ENCODE measurements around the gene RC3H1. TPM values are rescaled to one million over a fixed set of nuclear protein-coding genes. Genes with fewer than 3 reads are reported as not detected.

The RC3H1 gene
- total and polyA plus RNA-seq, 3 experiments from 2014 or later = 5.4 to 40.5 (median 39.7) TPM

DNA sequence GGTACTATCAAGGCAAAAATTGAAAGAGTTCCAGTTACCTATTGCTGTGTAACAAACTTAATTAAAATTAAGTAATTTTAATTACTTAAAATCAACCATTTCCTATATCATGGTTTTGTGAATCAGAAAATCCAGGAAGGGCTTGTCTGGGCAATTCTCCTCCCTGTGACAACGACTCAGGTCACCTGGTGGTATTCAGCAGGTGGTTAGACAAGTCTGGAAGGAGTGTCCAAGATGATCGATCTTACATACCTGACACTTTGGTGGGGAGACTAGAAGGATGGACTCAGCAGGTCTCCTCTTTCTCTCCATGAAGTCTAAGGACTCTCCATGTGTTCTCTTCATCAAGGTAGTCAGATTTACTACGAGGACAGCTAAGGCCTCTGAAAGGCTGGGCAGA lies 128.0 kb downstream of the RC3H1 start:
- Mint-ChIP-seq H3K4me1 (peaks cover 7 to 40% (median 32%) of the 10 kb centered on the region in 3 donors), H3K27ac (peak overlapping the region in 1 of 8 donors; percentile 74), H3K27me3 (no peaks in the 10 kb centered on the region), H3K4me3 (no peak overlapping the region), H3K36me3 (peaks cover 18 to 64% (median 23%) of the 10 kb centered on the region in 3 donors), H3K9me3 (no peaks in the 10 kb centered on the region)
- Histone ChIP-seq H3K27me3 (ENCODE audit: insufficient read depth, low read length, poor library complexity, severe bottlenecking) (no peaks in the 10 kb centered on the region), H3K9me3 (ENCODE audit: low read length) (no peaks in the 10 kb centered on the region), H3K4me3 (ENCODE audit: low read length) (no peak overlapping the region), H3K36me3 (ENCODE audit: insufficient read depth, low read length) (no peaks in the 10 kb centered on the region), H3K4me1 (ENCODE audit: insufficient read depth, low read length) (no peaks in the 10 kb centered on the region), H3K27ac (ENCODE audit: low read depth, low read length) (no peak overlapping the region)
- ChIA-PET POLR2A (no interaction called here), CTCF (no interaction called here)
- DNase-seq = no peak

DNA sequence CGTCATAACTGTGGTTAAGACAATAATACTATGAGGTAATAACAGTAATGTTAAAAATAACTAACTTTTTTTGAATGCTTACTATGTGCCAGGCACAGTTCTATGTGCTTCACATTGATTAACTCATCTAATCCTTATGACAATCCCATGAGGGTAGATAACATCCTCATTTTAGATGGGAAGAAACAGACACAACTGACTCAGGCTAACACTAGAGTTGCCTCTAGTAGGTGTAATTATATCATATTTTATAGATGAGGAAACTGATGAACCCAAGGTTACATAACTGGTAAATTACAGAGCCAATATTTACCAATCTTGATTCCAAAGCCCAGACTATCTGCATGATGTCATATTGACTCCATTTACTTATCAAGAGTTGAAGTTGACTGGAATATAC lies 128.5 kb downstream of the RC3H1 start:
- ChIA-PET POLR2A (no interaction called here), CTCF (no interaction called here)
- H3K27ac ChIP-seq (ENCODE audit: low read depth, low read length) = no peak overlapping the region
- H3K9me3 ChIP-seq (ENCODE audit: low read length) = no peaks in the 10 kb centered on the region
- no peaks in the 10 kb centered on the region for H3K27me3 ChIP-seq (ENCODE audit: insufficient read depth, low read length, poor library complexity, severe bottlenecking)
- H3K4me1 ChIP-seq (ENCODE audit: insufficient read depth, low read length) = no peaks in the 10 kb centered on the region
- no peak overlapping the region for H3K4me3 Mint-ChIP-seq
- no peak overlapping the region for H3K4me3 ChIP-seq (ENCODE audit: low read length)
- DNase-seq = no peak
- peaks cover 19 to 60% (median 24%) of the 10 kb centered on the region in 3 donors for H3K36me3 Mint-ChIP-seq
- H3K4me1 Mint-ChIP-seq = peaks cover 7 to 38% (median 37%) of the 10 kb centered on the region in 3 donors
- H3K36me3 ChIP-seq (ENCODE audit: insufficient read depth, low read length) = no peaks in the 10 kb centered on the region
- no peaks in the 10 kb centered on the region for H3K9me3 Mint-ChIP-seq
- H3K27ac Mint-ChIP-seq = no peak overlapping the region
- no peaks in the 10 kb centered on the region for H3K27me3 Mint-ChIP-seq

DNA sequence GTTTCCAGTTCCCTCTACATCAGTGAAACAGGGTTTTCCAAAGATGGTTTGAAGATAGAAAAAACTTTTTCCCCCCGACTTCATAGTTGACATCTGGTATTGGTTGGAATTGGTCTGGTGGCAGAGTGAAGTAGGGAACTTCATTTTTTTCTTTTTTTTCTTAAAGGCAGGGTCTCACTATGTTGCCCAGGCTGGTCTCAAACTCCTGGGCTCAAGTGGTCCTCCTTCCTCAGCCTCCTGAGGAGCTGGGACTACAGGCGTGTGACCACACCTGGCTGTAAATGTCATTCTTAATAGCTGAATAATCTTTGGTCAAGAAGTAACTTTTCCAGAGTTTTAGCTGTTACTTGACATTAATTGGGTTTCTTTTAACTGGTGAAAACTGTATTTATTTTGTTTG lies 132.3 kb downstream of the RC3H1 start:
- Histone ChIP-seq H3K36me3 (ENCODE audit: insufficient read depth, low read length) (peaks cover 12% of the 10 kb centered on the region), H3K27me3 (ENCODE audit: insufficient read depth, low read length, poor library complexity, severe bottlenecking) (no peaks in the 10 kb centered on the region), H3K27ac (ENCODE audit: low read depth, low read length) (no peak overlapping the region), H3K4me1 (ENCODE audit: insufficient read depth, low read length) (peaks cover 20% of the 10 kb centered on the region), H3K9me3 (ENCODE audit: low read length) (no peaks in the 10 kb centered on the region), H3K4me3 (ENCODE audit: low read length) (no peak overlapping the region)
- Mint-ChIP-seq H3K27me3 (no peaks in the 10 kb centered on the region), H3K4me3 (no peak overlapping the region), H3K4me1 (peaks cover 34 to 72% (median 67%) of the 10 kb centered on the region in 3 donors), H3K9me3 (no peaks in the 10 kb centered on the region), H3K27ac (no peak overlapping the region), H3K36me3 (peaks cover 19 to 71% (median 36%) of the 10 kb centered on the region in 3 donors)
- ChIA-PET CTCF (no interaction called here), POLR2A (no interaction called here)
- DNase-seq = no peak

DNA sequence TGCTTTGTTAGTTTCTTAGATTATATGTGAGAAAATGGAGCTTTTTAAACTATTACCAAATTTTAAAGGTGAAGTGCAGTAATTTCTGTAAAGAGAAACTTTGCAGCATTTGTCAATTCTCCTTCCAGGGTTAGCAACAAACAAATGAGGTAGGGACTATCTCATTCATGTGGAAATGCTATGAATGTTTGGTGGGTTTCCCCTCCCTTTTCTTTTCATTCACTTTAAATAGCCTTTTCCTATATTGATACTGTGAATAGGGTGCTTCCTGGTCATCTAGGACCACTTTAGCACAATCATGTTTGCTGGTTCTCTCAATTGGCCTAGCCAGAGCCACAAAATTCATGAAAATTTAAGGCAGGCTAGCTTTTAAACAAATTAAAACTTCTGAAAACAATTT lies 133.4 kb downstream of the RC3H1 start:
- H3K27ac ChIP-seq (ENCODE audit: low read depth, low read length) = no peak overlapping the region
- no peak overlapping the region for H3K4me3 Mint-ChIP-seq
- peaks cover 34 to 64% (median 62%) of the 10 kb centered on the region in 3 donors for H3K4me1 Mint-ChIP-seq
- H3K36me3 ChIP-seq (ENCODE audit: insufficient read depth, low read length) = peaks cover 12% of the 10 kb centered on the region
- peaks cover 20% of the 10 kb centered on the region for H3K4me1 ChIP-seq (ENCODE audit: insufficient read depth, low read length)
- H3K4me3 ChIP-seq (ENCODE audit: low read length) = no peak overlapping the region
- no peaks in the 10 kb centered on the region for H3K27me3 Mint-ChIP-seq
- no peaks in the 10 kb centered on the region for H3K9me3 ChIP-seq (ENCODE audit: low read length)
- ChIA-PET CTCF (interaction anchor here (0.6 to 0.9 kb wide), 3 partner anchors 9 to 20 kb away, joined by 3 to 5 read pairs (median 3); partner anchors contain the start of gene ZBTB37), POLR2A (no interaction called here)
- no peaks in the 10 kb centered on the region for H3K27me3 ChIP-seq (ENCODE audit: insufficient read depth, low read length, poor library complexity, severe bottlenecking)
- DNase-seq = no peak
- H3K9me3 Mint-ChIP-seq = no peaks in the 10 kb centered on the region
- H3K36me3 Mint-ChIP-seq = peaks cover 19 to 65% (median 33%) of the 10 kb centered on the region in 3 donors
- H3K27ac Mint-ChIP-seq = no peak overlapping the region

DNA sequence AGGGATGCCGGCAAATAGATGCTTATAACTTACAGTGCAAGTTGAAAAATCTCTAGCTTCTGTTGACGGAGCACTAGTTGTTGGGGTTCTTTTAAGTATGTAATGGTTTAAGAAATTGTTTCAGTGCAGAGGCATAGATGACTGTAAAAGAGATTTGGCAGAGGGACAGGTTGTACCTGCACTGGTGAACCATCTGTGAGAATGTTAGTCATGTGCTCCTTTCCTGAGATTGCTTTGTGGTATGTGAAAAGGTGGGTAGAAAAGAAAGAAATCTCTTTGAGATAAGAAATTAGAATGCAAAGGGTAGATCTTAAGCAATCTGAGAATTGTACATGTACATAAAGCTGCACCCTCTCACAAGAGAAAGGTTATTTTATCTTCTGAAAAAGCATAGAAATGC lies 134.5 kb downstream of the RC3H1 start:
- Mint-ChIP-seq H3K9me3 (no peaks in the 10 kb centered on the region), H3K4me1 (peaks cover 34 to 63% (median 62%) of the 10 kb centered on the region in 3 donors), H3K27ac (peak overlapping the region in 3 of 8 donors; percentile 17 to 29 (median 23)), H3K4me3 (peak overlapping the region in 5 of 7 donors; percentile 2 to 64 (median 27)), H3K36me3 (peaks cover 19 to 62% (median 32%) of the 10 kb centered on the region in 3 donors), H3K27me3 (no peaks in the 10 kb centered on the region)
- Histone ChIP-seq H3K9me3 (ENCODE audit: low read length) (no peaks in the 10 kb centered on the region), H3K4me1 (ENCODE audit: insufficient read depth, low read length) (peaks cover 20% of the 10 kb centered on the region), H3K27me3 (ENCODE audit: insufficient read depth, low read length, poor library complexity, severe bottlenecking) (no peaks in the 10 kb centered on the region), H3K36me3 (ENCODE audit: insufficient read depth, low read length) (peaks cover 12% of the 10 kb centered on the region), H3K4me3 (ENCODE audit: low read length) (no peak overlapping the region), H3K27ac (ENCODE audit: low read depth, low read length) (no peak overlapping the region)
- no peak for DNase-seq
- ChIA-PET POLR2A (interaction anchor here (1.0 kb wide), 1 partner anchor 20 kb away, joined by 8 read pairs; the partner anchor contains the start of genes GAS5 and ZBTB37), CTCF (no interaction called here)

DNA sequence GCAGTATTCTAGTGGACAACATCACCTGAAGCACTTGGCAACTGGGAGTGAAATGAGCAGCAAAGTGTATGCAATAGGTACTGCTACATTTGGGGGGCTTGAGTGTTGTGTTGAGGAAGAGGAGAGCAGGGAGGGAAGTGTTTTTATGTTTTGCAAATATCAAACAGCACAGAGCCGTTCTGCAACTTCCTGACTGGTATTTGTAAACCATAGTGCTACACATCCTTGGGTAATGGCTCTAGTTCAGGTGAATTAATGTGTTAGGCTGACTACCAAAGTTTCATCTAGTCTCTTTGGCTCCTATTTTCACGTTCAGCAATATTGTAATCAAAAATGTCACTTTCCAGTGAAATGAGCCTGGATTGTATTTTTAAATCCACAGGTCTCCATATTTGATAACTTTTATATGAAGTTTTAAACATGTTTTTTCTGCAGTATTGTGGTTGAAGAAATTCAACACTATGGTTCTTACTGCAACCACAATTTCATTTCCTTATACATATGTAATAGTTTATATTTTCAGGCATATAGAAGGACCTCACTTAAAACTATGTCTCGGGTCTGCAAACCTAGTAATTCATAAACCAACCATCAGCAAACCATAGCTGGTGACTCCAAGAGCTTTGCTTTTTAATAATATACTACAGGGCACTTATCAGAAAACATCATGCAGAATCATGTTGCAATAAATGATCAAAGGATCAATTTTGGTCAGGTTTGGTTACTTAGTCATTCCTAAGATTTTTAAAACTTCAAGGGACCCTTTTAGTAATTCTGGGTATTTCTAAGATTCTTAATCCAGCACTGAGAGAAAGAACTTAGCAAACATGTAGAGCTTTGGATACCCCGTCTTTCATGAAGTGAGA lies 135.2 kb downstream of the RC3H1 start:
- peak overlapping the region in 6 of 7 donors; percentile 6 to 73 (median 37) for H3K4me3 Mint-ChIP-seq
- H3K27ac ChIP-seq (ENCODE audit: low read depth, low read length) = no peak overlapping the region
- H3K36me3 Mint-ChIP-seq = peaks cover 19 to 55% (median 29%) of the 10 kb centered on the region in 3 donors
- H3K9me3 Mint-ChIP-seq = no peaks in the 10 kb centered on the region
- no peaks in the 10 kb centered on the region for H3K27me3 ChIP-seq (ENCODE audit: insufficient read depth, low read length, poor library complexity, severe bottlenecking)
- peaks cover 12% of the 10 kb centered on the region for H3K36me3 ChIP-seq (ENCODE audit: insufficient read depth, low read length)
- H3K4me1 ChIP-seq (ENCODE audit: insufficient read depth, low read length) = peaks cover 20% of the 10 kb centered on the region
- DNase-seq = no peak
- H3K4me1 Mint-ChIP-seq = peaks cover 30 to 63% (median 56%) of the 10 kb centered on the region in 3 donors
- POLR2A ChIA-PET = interaction anchor here (1.0 kb wide), 1 partner anchor 19 kb away, joined by 8 read pairs; the partner anchor contains the start of genes GAS5 and ZBTB37
- H3K4me3 ChIP-seq (ENCODE audit: low read length) = no peak overlapping the region
- no peaks in the 10 kb centered on the region for H3K9me3 ChIP-seq (ENCODE audit: low read length)
- H3K27ac Mint-ChIP-seq = peak overlapping the region; percentile 5 to 91 (median 76)
- no peaks in the 10 kb centered on the region for H3K27me3 Mint-ChIP-seq
- CTCF ChIA-PET = no interaction called here

DNA sequence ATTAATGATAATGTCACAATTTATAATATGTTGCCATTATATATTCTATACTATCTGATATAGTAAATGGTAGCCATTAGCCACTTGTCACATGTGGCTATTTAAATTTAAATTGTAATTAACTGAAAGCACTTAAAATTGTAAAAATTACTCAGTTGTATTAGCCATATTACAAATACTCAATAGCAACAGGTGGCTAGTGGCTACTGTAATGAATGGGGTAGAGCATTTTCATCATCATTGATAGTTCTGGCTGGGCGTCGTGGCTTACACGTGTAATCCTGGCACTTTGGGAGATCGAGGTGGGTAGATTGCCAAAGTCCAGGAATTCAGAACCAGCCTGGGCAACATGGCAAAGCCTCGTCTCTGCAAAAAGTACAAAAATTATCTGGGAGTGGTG lies 137.5 kb downstream of the RC3H1 start:
- Mint-ChIP-seq H3K27me3 (no peaks in the 10 kb centered on the region), H3K27ac (peak overlapping the region in 1 of 8 donors; percentile 22), H3K36me3 (peaks cover 6 to 49% (median 22%) of the 10 kb centered on the region in 3 donors), H3K4me3 (no peak overlapping the region), H3K9me3 (no peaks in the 10 kb centered on the region), H3K4me1 (peaks cover 27 to 45% (median 40%) of the 10 kb centered on the region in 3 donors)
- peaks cover 20% of the 10 kb centered on the region for H3K4me1 ChIP-seq (ENCODE audit: insufficient read depth, low read length)
- no peak for DNase-seq
- no peaks in the 10 kb centered on the region for H3K27me3 ChIP-seq (ENCODE audit: insufficient read depth, low read length, poor library complexity, severe bottlenecking)
- no peak overlapping the region for H3K27ac ChIP-seq (ENCODE audit: low read depth, low read length)
- ChIA-PET POLR2A (no interaction called here), CTCF (no interaction called here)
- no peak overlapping the region for H3K4me3 ChIP-seq (ENCODE audit: low read length)
- no peaks in the 10 kb centered on the region for H3K9me3 ChIP-seq (ENCODE audit: low read length)
- H3K36me3 ChIP-seq (ENCODE audit: insufficient read depth, low read length) = peaks cover 12% of the 10 kb centered on the region
